ENCODE results near the gene LIN7A.

The LIN7A gene

DNA sequence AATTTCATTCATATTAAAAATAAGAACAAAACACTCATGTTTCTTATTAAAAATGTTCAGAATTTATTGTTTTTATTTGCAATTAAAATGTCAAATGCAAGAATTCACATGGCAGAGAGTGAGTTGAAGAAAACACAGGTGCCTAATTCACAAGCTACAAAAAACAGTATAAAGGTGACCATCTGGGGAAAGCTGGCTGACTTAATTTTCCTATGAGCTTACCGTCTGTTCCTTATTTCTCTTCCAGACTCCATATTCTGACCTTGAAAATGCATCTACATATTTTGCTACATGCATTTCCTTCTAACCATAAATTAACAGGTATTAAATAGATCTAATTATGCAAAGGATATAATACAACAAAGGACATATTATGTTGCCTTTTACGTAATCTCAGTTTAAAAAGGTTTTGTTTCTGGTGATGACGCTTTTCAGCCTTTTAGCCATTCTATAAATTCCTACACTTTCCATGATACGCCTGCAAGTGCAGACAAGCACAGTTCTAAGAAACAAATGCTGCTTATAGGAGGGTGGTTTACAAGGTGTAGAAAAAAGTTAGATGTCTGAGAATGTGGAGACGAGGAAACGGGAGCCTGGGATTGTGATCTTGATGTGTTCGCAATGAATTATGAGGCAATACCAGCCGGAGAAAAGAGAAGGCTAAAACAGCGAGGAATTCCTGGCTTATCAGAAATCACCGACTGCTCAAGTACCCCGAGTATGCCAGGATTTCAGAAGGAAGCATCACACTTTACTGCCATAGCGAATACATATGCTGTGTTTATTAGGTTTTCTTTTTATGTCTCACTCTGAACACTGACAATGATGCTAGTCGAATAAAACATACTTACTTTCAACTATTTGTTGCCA, 24.6 kb downstream of the LIN7A start:
- POLR2A ChIA-PET, result no interaction called here
- TF ChIP-seq, protein P1, sequence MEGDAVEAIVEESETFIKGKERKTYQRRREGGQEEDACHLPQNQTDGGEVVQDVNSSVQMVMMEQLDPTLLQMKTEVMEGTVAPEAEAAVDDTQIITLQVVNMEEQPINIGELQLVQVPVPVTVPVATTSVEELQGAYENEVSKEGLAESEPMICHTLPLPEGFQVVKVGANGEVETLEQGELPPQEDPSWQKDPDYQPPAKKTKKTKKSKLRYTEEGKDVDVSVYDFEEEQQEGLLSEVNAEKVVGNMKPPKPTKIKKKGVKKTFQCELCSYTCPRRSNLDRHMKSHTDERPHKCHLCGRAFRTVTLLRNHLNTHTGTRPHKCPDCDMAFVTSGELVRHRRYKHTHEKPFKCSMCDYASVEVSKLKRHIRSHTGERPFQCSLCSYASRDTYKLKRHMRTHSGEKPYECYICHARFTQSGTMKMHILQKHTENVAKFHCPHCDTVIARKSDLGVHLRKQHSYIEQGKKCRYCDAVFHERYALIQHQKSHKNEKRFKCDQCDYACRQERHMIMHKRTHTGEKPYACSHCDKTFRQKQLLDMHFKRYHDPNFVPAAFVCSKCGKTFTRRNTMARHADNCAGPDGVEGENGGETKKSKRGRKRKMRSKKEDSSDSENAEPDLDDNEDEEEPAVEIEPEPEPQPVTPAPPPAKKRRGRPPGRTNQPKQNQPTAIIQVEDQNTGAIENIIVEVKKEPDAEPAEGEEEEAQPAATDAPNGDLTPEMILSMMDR (IDR thresholded peaks at IDR 0.05; ENCODE audit: control extremely low read depth, extremely low read depth, low read depth, missing control alignments), result no peak
- DNase-seq (ENCODE audit: extremely low spot score), result no peak
- CTCF ChIA-PET, result no interaction called here

- TF ChIP-seq, protein P1 (IDR thresholded peaks at IDR 0.05; ENCODE audit: control extremely low read depth, extremely low read depth, low read depth, missing control alignments), result no peak
- DNase-seq (ENCODE audit: extremely low spot score), result no peak
- ChIA-PET POLR2A (no interaction called here), CTCF (no interaction called here)
Measured at GRCh38 chr12:80909370-80909769, 28.4 kb downstream of the LIN7A start.

- ChIA-PET CTCF (interaction anchor here (0.9 to 1.6 kb wide), 3 partner anchors 12 to 16 kb away, joined by 3 to 5 read pairs (median 3); no protein-coding TSS in a partner anchor), POLR2A (no interaction called here)
- TF ChIP-seq, protein P1 (IDR thresholded peaks at IDR 0.05; ENCODE audit: control extremely low read depth, extremely low read depth, low read depth, missing control alignments), result no peak
- DNase-seq (ENCODE audit: extremely low spot score), result no peak
Measured at GRCh38 chr12:80902711-80903110, 35.0 kb downstream of the LIN7A start.

DNA sequence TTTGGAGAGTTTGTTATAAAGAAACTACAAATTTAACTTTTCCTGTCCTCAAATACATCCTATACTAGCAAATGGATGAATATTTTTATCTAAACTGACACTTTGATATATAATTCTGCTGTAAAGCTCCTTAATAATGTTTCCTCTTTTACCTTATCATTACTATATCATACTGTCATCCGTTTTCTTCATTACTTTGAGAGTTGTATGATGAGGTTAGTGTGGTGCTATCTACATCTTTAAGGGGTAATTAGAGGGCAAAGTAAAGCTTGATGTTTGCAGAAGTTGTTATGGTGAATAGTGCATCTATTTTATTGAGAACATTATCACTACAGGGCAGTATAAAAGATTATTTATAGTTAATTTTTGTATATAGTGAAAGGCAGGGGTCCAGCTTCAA, 36.1 kb downstream of the LIN7A start:
- POLR2A ChIA-PET, result no interaction called here
- DNase-seq (ENCODE audit: extremely low spot score), result no peak
- CTCF ChIA-PET, result interaction anchor here (1.1 kb wide), 1 partner anchor 34 kb away, joined by 3 read pairs; no protein-coding TSS in a partner anchor
- TF ChIP-seq, protein P1 (IDR thresholded peaks at IDR 0.05; ENCODE audit: control extremely low read depth, extremely low read depth, low read depth, missing control alignments), result no peak

- ChIA-PET POLR2A (no interaction called here), CTCF (interaction anchor here (1.1 to 1.5 kb wide), 2 partner anchors 9 to 20 kb away, joined by 3 read pairs; no protein-coding TSS in a partner anchor)
- DNase-seq (ENCODE audit: extremely low spot score), result no peak
- TF ChIP-seq, protein P1 (IDR thresholded peaks at IDR 0.05; ENCODE audit: control extremely low read depth, extremely low read depth, low read depth, missing control alignments), result no peak
Measured at GRCh38 chr12:80895240-80895639, 42.5 kb downstream of the LIN7A start.

- no peak for DNase-seq (ENCODE audit: extremely low spot score)
- CTCF ChIA-PET, result interaction anchor here (1.5 kb wide), 1 partner anchor 10 kb away, joined by 3 read pairs; no protein-coding TSS in a partner anchor
- POLR2A ChIA-PET, result no interaction called here
- TF ChIP-seq, protein P1 (IDR thresholded peaks at IDR 0.05; ENCODE audit: control extremely low read depth, extremely low read depth, low read depth, missing control alignments), result no peak
Measured at GRCh38 chr12:80894179-80894578, 43.6 kb downstream of the LIN7A start.
